HG02943 (cell line): ENCODE results near the gene MAGI3.
"Not testable (repeated sequence)": the region's sequence is repeated elsewhere in the genome, so short reads cannot be mapped to it uniquely, and the experiment has no call there.

Experiments
- ATAC-seq: cut with Tn5 transposase; IDR thresholded peaks from one replicate; pipeline ENCODE4 v1.9.1; 2021; ENCODE audit warnings: mild to moderate bottlenecking, low read depth, moderate library complexity; ENCODE audit not compliant: unreplicated experiment

Gene MAGI3

GRCh38 chr1:113396585-113396984 lies 6.3 kb downstream of the MAGI3 start:
- ATAC-seq = no peak

DNA sequence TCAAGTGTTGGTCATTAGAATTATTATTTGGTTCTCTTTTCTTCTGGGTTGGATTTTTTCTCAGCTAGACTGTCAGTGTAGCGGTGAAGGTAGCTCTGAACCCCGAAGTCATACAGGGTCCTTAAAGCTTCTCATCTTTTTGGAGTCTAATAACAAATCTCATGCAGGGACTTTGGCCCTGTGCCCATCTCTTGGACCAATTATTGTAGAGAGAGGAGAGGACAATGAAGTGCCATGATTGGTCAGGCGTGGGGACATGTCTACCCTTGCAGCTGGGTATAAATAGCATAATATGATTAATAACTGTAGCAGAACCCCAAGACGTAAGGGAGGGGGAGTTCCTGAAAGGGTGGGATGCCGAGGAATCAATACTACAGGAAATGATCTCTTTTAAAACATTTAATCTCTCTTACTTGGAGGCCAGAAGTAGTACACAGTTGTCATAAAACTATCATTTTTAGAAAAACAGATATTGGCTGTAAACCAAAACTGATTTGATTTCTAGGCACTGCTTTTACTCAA lies 8.8 kb downstream of the MAGI3 start:
- no peak for ATAC-seq

DNA sequence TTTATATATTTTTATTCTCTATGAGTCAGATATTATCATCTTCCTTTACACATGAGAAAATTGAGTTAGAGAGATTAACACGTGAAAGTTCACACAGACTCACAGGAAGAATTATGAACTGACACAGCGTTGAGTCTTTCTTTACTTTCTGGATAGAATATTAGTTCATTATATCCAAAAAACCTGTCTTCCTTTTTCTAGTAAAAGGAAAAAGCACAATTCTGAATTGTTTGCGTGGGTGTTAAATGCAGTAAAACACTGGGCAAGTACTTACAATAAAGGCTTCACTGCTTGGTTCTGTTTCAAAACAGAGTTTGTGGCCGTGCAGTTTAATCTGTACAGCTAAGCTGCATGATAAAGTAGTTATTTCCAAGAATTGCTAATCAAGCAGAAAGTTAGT lies 10.8 kb downstream of the MAGI3 start:
- ATAC-seq = no peak

- no peak for ATAC-seq
Observed at GRCh38 chr1:113401728-113402127, 11.4 kb downstream of the MAGI3 start.

- no peak for ATAC-seq
Observed at GRCh38 chr1:113403065-113403464, 12.8 kb downstream of the MAGI3 start.

- ATAC-seq = no peak
Observed at GRCh38 chr1:113405573-113405972, 15.3 kb downstream of the MAGI3 start.

DNA sequence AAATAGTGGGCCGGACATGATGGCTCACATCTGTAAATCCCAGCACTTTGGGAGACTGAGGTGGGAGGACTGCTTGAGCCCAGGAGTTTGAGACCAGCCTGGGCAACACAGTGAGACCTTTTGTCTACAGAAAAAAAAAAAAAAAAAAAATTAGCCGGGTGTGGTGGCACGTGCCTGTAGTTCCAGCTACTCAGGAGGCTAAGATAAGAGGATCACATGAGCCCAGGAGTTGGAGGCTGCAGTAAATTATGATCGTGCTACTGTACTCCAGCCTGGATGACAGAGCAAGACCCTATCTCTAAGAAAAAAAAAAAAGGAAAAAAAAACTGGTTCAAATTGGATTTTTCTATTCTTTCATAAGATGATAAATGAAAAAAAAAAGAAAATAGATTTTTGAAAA lies 15.8 kb downstream of the MAGI3 start:
- ATAC-seq = not testable (repeated sequence)

GRCh38 chr1:113409363-113409762 lies 19.0 kb downstream of the MAGI3 start:
- no peak for ATAC-seq

DNA sequence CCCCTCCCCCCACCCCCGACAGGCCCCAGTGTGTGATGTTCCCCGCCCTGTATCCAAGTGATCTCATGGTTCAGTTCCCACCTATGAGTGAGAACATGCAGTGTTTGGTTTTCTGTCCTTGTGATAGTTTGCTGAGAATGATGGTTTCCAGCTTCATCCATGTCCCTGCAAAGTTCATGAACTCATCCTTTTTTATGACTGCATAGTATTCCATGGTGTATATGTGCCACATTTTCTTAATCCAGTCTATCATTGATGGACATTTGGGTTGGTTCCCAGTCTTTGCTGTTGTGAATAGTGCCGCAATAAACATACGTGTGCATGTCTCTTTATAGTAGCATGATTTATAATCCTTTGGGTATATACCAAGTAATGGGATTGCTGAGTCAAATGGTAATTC lies 21.7 kb downstream of the MAGI3 start:
- not testable (repeated sequence) for ATAC-seq

DNA sequence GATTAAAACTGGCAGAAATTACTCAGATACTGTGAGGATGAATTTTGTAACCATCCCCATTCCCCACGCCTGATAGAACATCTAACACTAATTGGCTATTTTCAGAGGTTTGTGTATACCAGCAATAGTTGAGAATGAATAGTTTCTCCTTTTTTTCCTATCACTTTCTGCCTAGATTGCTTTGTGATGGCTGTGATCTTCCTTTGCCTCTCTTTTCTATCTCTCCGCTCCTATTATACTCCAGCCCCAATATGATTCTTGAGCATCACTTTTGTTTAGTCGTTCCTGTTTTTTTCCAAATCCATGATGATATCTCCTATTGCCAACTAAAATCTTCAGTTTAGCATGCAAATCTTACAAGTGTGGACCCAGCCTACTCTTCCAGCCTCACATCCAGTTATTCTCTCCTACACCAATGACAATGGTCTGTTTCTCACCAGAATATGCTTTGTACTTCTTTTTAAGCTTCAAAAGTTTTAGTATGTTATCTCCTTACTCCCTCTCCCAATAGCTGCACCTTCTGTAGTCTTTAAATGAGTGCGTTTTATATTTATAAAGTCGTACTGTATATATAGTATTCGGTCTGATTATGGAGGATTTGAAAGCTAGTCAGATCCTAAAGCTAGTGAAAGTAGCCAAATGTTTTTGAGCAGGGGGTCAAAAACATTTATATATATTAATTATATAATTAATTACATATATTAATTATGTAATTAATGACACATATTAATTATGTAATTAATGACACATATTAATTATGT lies 25.2 kb downstream of the MAGI3 start:
- no peak for ATAC-seq

GRCh38 chr1:113416071-113416470 lies 25.8 kb downstream of the MAGI3 start:
- ATAC-seq = not testable (repeated sequence)

DNA sequence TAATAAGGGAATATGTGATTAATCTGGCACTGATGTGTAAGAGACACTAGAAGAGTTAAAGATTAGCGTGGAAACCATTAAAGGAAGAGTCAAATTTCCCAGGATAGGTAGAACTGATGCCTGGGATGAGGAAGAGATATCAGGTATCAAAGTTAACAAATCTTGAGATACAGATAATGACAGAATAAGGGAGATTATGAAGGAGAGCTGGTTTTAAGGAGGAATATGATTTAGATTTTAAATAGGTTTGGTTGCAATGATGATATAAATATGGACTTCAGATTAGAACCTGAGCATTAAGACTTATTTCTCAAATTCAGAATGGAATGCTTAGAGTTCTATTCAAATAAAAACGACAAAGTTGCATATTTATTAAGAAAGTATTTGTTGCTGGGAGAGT lies 26.2 kb downstream of the MAGI3 start:
- ATAC-seq = no peak

DNA sequence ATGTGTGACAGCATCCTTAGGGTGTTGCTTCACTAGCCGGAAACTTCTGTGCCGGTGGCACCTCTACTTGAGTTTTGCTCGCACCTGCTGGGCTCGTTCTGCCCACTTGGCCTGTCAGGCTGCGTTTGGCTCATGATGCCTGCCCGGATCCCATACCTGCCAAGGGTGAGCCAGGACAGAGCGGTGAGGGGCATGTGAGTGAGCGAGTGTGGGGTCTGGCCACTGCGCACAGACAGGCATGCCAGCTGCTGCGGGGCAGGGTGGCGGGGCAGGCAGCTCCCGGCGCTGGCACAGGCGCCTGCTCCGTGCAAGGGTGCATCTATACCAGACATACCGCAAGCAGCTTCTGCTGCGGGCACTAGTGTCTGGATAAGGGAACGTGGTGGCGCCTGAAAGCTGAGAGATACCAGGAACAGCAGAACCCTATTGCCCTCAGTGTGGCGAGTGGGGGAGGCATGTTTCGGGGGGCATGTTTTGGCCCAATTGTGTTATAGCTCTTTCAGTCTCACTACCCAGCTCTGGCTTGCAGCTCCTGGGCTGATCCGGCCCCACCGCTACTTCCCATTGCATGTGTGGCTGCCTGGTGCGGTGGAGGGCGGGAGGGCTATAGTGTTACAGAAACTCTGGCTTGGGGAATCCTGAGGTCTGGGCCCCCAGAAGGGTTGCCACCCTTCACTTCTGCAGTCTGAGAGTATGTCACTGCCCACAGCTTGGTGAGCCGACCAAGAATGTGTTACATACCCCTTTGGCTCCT lies 32.2 kb downstream of the MAGI3 start:
- ATAC-seq = no peak

DNA sequence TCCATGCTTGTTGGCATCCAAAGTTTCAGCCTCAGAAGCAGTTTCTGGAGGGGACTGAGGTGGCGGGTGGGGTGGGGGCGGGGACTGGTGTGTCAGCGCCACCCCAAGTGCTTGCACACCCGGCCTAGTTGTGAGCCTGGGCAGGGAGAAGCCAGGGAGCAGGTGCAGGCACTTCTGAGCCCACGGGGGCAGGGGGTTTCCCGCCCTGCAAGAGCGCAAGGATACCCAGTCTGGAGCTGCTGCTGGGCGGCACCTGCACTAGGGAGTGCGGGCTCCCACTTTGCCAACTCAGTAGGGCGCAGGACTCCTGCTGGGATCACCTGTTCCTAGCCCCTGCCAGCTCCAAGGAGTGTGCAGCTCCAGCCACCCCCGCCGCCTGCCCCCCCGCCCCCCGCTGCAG lies 33.5 kb downstream of the MAGI3 start:
- ATAC-seq = no peak

DNA sequence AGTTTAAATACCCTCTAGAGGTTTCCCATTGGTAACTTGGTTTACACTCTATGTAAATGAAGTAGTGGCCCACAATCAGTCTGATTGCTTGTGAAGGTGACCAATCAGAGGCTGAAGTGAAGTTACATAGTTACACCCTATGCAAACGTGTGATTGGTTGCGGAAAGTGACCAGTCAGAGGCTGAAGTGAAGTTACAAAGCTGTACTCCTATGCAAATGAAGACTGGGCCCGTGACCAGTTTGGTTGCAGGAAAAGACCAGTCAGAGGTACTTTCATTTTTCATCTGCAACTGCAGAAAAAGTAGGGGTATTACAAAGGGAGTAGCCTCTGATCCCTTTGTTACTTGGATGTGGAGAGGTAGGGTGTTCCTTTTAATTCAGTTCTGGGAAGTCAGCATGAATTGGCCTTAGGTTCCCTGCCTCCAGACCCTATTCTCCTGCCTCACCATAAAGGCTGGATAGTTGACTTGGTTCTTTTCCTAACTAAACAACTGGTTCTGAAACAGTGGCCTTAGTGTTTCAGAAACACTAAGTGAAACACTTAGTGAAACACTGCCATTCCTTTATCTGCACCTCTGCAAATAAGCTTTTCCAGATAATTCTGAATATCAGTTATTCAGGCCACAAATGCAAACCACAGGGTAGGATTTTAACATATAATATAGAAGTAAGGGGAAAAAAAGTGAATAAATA lies 39.3 kb downstream of the MAGI3 start:
- ATAC-seq = no peak

- ATAC-seq = no peak
Observed at GRCh38 chr1:113433184-113433583, 42.9 kb downstream of the MAGI3 start.

- ATAC-seq = no peak
Observed at GRCh38 chr1:113434081-113434873, 44.0 kb downstream of the MAGI3 start.

DNA sequence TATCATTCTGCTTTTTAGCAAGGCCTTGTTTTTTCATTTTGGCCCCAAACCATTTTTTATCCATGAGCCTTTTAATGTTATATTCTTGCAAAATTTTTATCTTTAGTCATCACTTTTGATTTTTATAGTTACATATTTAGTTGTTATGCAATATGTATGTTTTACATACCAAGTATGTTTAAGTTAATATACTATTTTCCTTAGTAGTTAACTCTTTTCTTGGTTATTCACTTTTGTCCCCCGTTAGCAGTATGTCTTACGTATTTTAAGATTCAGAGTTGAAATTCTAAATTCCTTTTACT lies 44.5 kb downstream of the MAGI3 start:
- no peak for ATAC-seq

DNA sequence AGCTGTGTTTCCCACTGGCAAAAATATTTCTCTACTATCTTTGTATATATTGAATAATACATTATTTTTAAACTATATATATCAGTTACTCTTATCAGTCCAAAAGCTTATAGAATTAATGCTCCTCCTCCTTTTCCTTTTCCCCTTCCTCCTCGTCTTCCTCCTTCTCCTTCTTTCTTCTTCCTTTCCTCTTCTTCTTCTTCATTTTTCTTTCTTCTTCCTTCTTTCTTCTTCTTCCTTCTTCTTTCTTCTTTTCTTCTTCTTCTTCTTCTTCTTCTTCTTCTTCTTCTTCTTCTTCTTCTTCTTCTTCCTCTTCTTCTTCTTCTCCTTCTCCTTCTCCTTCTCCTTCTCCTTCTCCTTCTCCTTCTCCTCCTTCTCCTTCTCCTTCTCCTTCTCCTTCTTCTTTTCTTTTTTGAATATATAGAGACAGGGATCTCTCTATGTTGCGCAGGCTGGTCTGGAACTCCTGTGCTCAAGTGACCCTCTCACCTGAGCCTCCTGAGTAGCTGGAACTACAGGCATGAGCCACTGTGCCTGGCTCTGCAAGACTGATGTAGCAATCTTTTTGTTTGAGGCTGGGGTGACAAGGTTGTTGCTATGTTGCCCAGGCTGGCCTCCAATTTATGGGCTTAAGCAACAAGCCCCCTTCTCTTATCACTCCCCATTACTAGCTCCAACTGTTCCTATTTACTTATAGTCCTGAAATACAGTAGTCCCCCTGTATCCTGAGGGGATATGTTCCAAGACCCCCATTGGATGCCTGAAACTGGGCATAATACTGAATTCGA lies 47.4 kb downstream of the MAGI3 start:
- ATAC-seq = no peak
